Measurements from ENCODE around the gene RNF157. TPM values are rescaled to one million over a fixed set of nuclear protein-coding genes. Genes with fewer than 3 reads are reported as not detected.

RNF157 gene
- total and polyA plus RNA-seq, 9 of the 15 experiments (the other 6 are each of a cell fraction or from before 2014, with no cell fraction given): 8.1 to 31.7 (median 20.8) TPM

DNA sequence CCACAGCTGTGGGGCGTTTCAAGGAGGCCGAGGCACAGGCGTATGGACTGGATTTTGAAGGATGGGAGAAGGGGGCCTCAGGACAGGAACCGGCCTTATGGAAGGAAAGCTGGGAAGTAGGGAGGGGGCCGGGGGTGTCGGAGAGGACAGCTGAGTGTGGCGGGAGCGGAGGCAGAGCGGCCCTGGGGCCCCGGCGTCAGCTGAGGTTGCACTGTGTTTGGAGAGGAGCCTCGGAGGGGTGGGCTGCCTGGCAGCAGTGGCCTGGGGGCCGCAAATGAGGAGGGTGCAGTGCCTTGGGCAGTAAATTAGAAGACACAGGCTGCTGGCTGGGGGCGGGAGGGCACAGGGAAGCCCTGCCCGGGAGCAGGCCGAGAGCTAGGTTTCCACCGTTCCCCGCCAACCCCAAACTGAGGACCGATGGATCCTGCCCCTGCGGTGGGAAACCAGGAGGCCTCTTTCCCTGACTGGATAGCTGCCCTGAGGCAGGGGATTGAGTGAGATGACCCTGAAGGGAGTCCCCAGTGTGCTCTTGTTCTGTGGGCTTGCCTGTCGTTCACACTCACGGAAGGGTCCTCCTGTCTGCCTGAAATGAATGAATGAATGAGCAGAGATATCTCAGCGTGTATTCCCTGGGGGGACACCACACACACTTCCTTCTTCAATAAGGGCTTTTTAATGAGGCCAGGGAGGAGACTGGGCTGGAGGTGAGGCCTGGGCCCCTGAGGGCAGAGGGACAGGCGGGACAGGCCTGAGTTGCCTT, 117.7 kb downstream of the RNF157 start:
- POLR2A ChIA-PET: interaction anchor here (0.7 to 11.3 kb wide), 5 partner anchors 44 to 165 kb away, joined by 3 to 157 read pairs (median 4); no protein-coding TSS in a partner anchor
- ATAC-seq (no peak), FAIRE-seq (no peak), DNase-seq (ENCODE audit: extremely low read depth in 1 of 4, low spot score in 3 of 4) (peak in 1 of 4 experiments; percentile 17)
- intact Hi-C loops (cut with micrococcal nuclease) (loop anchor here (5.0 kb wide), 3 partner anchors 60 to 175 kb away; no protein-coding TSS in a partner anchor), in situ Hi-C loops (cut with MboI) (no loop called here)
- no peaks in the 10 kb centered on the region for H3K9me3 ChIP-seq (replicated peaks; ENCODE audit: control insufficient read depth, insufficient read depth, low read depth, low read length)
- no TSS peak for BruUV-seq (replicated peaks)
- no peaks in the 10 kb centered on the region for H4K20me1 ChIP-seq (replicated peaks; ENCODE audit: control insufficient read depth, insufficient read depth, low read length)
- no peaks in the 10 kb centered on the region for H3K79me2 ChIP-seq (ENCODE audit: control insufficient read depth, insufficient read depth, low read length)
- WGBS (ENCODE audit: insufficient coverage, low coverage, missing lambda C conversion rate): 78% methylated on average over 22 of the region's 24 CpGs
- H3K36me3 ChIP-seq (ENCODE audit: control insufficient read depth, insufficient read depth, low read length): no peaks in the 10 kb centered on the region
- H3K4me2 ChIP-seq (ENCODE audit: insufficient read depth, low read length): no peak overlapping the region
- no peak overlapping the region for H3K4me3 ChIP-seq
- H3K27ac ChIP-seq (ENCODE audit: extremely low read depth, low read depth, low read length): no peak overlapping the region
- TF ChIP-seq NR2C2 (CRISPR knock-in tag; IDR thresholded peaks at IDR 0.05): no peak
- TF ChIP-seq NR2C2 (tag; IDR thresholded peaks at IDR 0.05): peak; percentile 40; the same call in 1 of the 2 replicates
- peak; percentile 52; the same call in 1 of the 2 replicates for TF ChIP-seq NR2C1 (IDR thresholded peaks at IDR 0.05)
- 0 out of 2 replicates have a peak, but pooled peaks have one; percentile 51 for TF ChIP-seq NR2C1 (tag; IDR thresholded peaks at IDR 0.05)
- no peak for TF ChIP-seq C11orf30 (IDR thresholded peaks at IDR 0.05; ENCODE audit: low read depth)
- TF ChIP-seq ZNF766 (CRISPR knock-in tag; conservative IDR thresholded peaks at IDR 0.05): no peak
- TF ChIP-seq ZNF24 (IDR thresholded peaks at IDR 0.05): 0 out of 2 replicates have a peak, but pooled peaks have one; percentile 49
- H3K27me3 ChIP-seq (ENCODE audit: control insufficient read depth in 2 of 2, insufficient read depth in 2 of 2, low read length in 2 of 2): no peaks in the 10 kb centered on the region
- CTCF ChIA-PET (ENCODE audit: low intra/inter-chr PET ratio): interaction anchor here (0.6 to 6.9 kb wide), 4 partner anchors 15 to 157 kb away, joined by 3 to 89 read pairs (median 8); no protein-coding TSS in a partner anchor
- peaks cover 5 to 21% of the 10 kb centered on the region in 2 experiments; a peak in 4 of 5 replicates for H3K4me1 ChIP-seq (replicated peaks in 1 of 2; ENCODE audit: control insufficient read depth in 2 of 2, insufficient read depth in 2 of 2, low read length in 2 of 2)
- peaks cover 4% of the 10 kb centered on the region for H3K9me1 ChIP-seq (ENCODE audit: control insufficient read depth, insufficient read depth, low read length)
- H3K9ac ChIP-seq (ENCODE audit: insufficient read depth in 1 of 2, low read depth in 2 of 2, low read length in 2 of 2): peak overlapping the region in 1 of 2 experiments; percentile 81; a peak in 2 of 4 replicates
- no peak overlapping the region for H2AFZ ChIP-seq (ENCODE audit: low read depth, low read length)
